ENCODE measurements around the gene DCK.
"Not testable (repeated sequence)": the region's sequence is repeated elsewhere in the genome, so short reads cannot be mapped to it uniquely, and the experiment has no call there.

Gene DCK

DNA sequence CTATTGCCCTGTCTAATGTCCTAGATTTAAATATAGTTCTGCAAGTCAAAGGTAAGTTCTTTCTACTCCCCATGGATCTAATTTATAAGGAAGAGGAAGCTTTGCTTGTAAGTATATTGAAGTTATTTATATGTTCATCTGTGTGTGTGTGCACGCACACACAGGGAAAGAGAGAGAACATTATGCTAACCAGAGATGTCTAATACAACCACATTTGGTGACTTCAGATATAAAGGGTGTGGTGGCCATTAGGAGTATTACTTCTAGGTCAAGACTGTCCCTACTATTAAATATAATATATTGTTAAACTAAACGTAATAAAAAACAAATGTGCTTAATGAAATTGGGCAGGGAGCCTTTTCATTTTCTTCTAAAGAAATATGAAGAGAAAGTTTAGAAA is 4.1 kb downstream of the DCK start:
- Histone ChIP-seq H3K36me3 (ENCODE audit: insufficient read depth, insufficient read length, low read length) (peaks cover 12% of the 10 kb centered on the region), H3K4me3 (ENCODE audit: insufficient read length, low read depth) (no peak overlapping the region), H3K27me3 (ENCODE audit: insufficient read depth, insufficient read length) (no peaks in the 10 kb centered on the region), H3K9me3 (ENCODE audit: insufficient read depth, low read length) (peaks cover 5% of the 10 kb centered on the region; the same call in 1 of the 2 replicates), H3K9ac (ENCODE audit: insufficient read length, low read depth) (no peak overlapping the region), H3K4me1 (ENCODE audit: insufficient read depth, insufficient read length) (no peaks in the 10 kb centered on the region)
- no peak for DNase-seq (ENCODE audit: low read depth, low spot score)
- TF ChIP-seq YY1 (IDR thresholded peaks at IDR 0.05; ENCODE audit: insufficient read depth, insufficient read length) = no peak
- no peak for TF ChIP-seq ZNF274 (IDR thresholded peaks at IDR 0.05; ENCODE audit: low read depth, low read length)
- no peak for TF ChIP-seq SUZ12 (IDR thresholded peaks at IDR 0.05; ENCODE audit: extremely low read depth, insufficient read depth, insufficient read length)

DNA sequence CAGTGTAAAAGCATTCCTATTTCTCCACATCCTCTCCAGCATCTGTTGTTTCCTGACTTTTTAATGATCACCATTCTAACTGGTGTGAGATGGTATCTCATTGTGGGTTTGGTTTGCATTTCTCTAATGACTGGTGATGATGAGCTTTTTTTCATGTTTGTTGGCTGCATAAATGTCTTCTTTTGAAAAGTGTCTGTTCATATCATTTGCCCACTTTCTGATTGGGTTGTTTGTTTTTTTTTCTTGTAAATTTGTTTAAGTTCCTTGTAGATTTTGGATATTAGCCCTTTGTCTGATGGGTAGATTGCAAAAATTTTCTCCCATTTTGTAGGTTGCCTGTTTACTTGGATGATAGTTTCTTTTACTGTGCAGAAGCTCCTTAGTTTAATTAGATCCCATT is 6.2 kb downstream of the DCK start:
- H3K9me3 ChIP-seq (ENCODE audit: insufficient read depth, low read length); H3K4me1 ChIP-seq (ENCODE audit: insufficient read depth, insufficient read length); H3K27me3 ChIP-seq (ENCODE audit: insufficient read depth, insufficient read length); DNase-seq (ENCODE audit: low read depth, low spot score); H3K9ac ChIP-seq (ENCODE audit: insufficient read length, low read depth); H3K4me3 ChIP-seq (ENCODE audit: insufficient read length, low read depth): not testable (repeated sequence)
- H3K36me3 ChIP-seq (ENCODE audit: insufficient read depth, insufficient read length, low read length) = peaks cover 12% of the 10 kb centered on the region

DNA sequence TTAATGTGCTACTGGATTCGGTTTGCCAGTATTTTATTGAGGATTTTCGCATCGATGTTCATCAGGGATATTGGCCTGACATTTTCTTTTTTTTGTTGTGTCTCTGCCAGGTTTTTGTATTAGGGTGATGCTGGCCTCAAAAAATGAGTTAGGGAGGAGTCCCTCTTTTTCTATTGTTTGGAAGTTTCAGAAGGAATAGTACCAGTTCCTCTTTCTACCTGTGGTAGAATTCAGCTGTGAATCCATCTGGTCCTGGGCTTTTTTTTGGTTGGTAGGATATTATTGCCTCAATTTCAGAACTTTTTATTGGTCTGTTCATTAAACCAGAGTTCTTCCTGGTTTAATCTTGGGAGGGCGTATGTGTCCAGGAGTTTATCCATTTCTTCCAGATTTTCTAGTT is 7.9 kb downstream of the DCK start:
- DNase-seq (ENCODE audit: low read depth, low spot score); H3K4me3 ChIP-seq (ENCODE audit: insufficient read length, low read depth); H3K9me3 ChIP-seq (ENCODE audit: insufficient read depth, low read length); H3K4me1 ChIP-seq (ENCODE audit: insufficient read depth, insufficient read length); H3K9ac ChIP-seq (ENCODE audit: insufficient read length, low read depth); H3K27me3 ChIP-seq (ENCODE audit: insufficient read depth, insufficient read length): not testable (repeated sequence)
- peaks cover 12% of the 10 kb centered on the region for H3K36me3 ChIP-seq (ENCODE audit: insufficient read depth, insufficient read length, low read length)

DNA sequence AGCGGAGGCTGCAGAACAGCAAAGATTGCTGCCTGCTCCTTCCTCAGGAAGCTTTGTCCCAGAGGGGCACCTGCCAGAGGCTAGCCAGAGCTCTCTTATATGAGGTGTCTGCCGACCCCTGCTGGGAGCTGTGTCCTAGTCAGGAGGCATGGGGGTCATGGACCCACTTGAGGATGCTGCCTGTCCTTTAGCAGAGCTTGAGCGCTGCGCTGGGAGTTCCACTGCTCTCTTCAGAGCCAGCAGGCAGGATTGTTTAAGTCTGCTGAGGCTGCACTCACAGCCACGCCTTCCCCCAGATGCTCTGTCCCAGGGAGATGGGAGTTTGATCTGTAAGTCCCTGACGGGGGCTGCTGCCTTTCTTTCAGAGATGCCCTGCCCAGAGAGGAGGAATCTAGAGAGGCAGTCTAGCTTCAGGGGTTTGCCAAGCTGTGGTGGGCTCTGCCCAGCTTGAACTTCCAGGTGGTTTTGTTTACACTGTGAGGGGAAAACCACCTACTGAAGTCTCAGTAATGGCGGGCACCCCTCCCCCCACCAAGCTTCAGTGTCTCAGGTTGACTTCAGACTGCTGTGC is 10.9 kb downstream of the DCK start:
- DNase-seq (ENCODE audit: low read depth, low spot score) = no peak
- Histone ChIP-seq H3K4me1 (ENCODE audit: insufficient read depth, insufficient read length) (no peaks in the 10 kb centered on the region), H3K36me3 (ENCODE audit: insufficient read depth, insufficient read length, low read length) (no peaks in the 10 kb centered on the region), H3K9me3 (ENCODE audit: insufficient read depth, low read length) (no peaks in the 10 kb centered on the region; the same call in 1 of the 2 replicates), H3K9ac (ENCODE audit: insufficient read length, low read depth) (no peak overlapping the region), H3K27me3 (ENCODE audit: insufficient read depth, insufficient read length) (no peaks in the 10 kb centered on the region), H3K4me3 (ENCODE audit: insufficient read length, low read depth) (no peak overlapping the region)
- TF ChIP-seq SUZ12 (IDR thresholded peaks at IDR 0.05; ENCODE audit: extremely low read depth, insufficient read depth, insufficient read length) = no peak
- TF ChIP-seq YY1 (IDR thresholded peaks at IDR 0.05; ENCODE audit: insufficient read depth, insufficient read length) = no peak
- TF ChIP-seq ZNF274 (IDR thresholded peaks at IDR 0.05; ENCODE audit: low read depth, low read length) = no peak

DNA sequence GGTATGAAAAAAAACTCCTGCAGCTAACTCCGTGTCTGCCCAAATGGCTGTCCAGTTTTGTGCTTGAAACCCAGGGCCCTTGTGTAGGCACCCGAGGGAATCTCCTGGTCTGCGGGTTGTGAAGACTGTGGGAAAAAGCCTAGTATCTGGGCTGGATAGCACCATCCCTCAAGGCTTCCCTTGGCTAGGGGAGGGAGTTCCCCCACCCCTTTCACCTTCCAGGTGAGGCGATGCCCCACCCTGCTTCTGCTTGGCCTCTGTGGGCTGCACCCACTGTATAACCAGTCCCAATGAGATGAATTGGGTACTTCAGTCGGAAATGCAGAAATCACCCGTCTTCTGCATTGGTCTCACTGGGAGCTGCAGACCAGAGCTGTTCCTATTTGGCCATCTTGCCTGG is 11.6 kb downstream of the DCK start:
- not testable (repeated sequence) for DNase-seq (ENCODE audit: low read depth, low spot score); H3K4me3 ChIP-seq (ENCODE audit: insufficient read length, low read depth); H3K9me3 ChIP-seq (ENCODE audit: insufficient read depth, low read length); H3K4me1 ChIP-seq (ENCODE audit: insufficient read depth, insufficient read length); H3K27me3 ChIP-seq (ENCODE audit: insufficient read depth, insufficient read length); H3K9ac ChIP-seq (ENCODE audit: insufficient read length, low read depth); H3K36me3 ChIP-seq (ENCODE audit: insufficient read depth, insufficient read length, low read length)

DNA sequence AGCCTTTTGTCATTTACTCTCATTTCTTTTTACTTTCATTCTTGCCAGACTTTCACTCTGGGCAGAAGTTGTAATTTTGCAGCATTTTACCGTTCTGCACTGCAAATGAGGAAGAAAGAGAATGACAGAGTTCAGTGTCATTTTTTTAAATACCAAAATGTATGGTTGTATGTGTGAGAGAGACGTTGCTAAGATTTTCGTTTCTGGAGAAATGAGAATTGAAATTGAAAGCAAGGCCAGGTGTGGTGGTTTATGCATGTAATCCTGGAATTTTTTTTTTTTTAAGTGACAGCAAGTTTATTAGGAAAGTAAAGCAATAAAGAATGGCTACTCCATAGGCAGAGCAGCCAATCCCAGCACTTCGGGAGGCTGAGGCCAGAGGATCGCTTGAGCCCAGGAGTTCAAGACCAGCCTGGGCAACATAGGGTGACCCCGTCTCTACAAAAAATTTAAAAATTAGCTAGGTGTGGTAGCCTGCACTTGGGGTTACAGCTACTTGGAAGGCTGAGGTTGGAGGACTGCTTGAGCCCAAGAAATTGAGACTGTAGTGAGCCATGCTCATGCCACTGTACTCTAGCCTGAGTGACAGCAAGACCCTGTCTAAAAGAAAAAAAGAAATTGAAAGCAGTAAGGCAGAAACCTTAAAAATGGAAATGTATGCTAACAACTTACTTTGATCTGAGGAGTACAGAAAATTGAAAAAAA is 12.9 kb downstream of the DCK start:
- Histone ChIP-seq H3K9me3 (ENCODE audit: insufficient read depth, low read length) (no peaks in the 10 kb centered on the region), H3K4me3 (ENCODE audit: insufficient read length, low read depth) (no peak overlapping the region), H3K9ac (ENCODE audit: insufficient read length, low read depth) (no peak overlapping the region), H3K36me3 (ENCODE audit: insufficient read depth, insufficient read length, low read length) (no peaks in the 10 kb centered on the region), H3K27me3 (ENCODE audit: insufficient read depth, insufficient read length) (no peaks in the 10 kb centered on the region), H3K4me1 (ENCODE audit: insufficient read depth, insufficient read length) (no peaks in the 10 kb centered on the region)
- no peak for TF ChIP-seq SUZ12 (IDR thresholded peaks at IDR 0.05; ENCODE audit: extremely low read depth, insufficient read depth, insufficient read length)
- TF ChIP-seq YY1 (IDR thresholded peaks at IDR 0.05; ENCODE audit: insufficient read depth, insufficient read length) = no peak
- TF ChIP-seq ZNF274 (IDR thresholded peaks at IDR 0.05; ENCODE audit: low read depth, low read length) = no peak
- DNase-seq (ENCODE audit: low read depth, low spot score) = no peak

DNA sequence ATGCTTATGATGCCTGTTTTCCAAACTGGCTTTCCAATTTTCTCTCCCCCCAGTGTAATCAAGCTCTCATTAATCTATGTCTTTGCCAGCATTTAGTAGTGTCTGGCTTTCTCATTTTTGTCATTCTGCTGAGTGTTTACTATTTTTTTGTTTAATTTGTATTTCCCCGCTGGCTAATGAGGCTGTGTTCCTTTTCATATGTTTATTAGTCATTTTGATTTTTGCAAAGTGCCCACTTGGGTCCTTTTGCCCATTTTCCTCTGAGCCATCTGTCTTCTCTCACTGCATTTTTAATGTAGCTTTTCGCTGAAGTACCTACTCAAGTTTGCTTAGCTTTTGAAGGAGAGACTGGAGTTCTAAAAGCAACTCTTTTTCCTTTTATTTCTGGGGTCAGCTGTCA is 14.7 kb downstream of the DCK start:
- no peak overlapping the region for H3K4me3 ChIP-seq (ENCODE audit: insufficient read length, low read depth)
- H3K36me3 ChIP-seq (ENCODE audit: insufficient read depth, insufficient read length, low read length) = no peaks in the 10 kb centered on the region
- H3K9ac ChIP-seq (ENCODE audit: insufficient read length, low read depth) = no peak overlapping the region
- H3K4me1 ChIP-seq (ENCODE audit: insufficient read depth, insufficient read length) = no peaks in the 10 kb centered on the region
- DNase-seq (ENCODE audit: low read depth, low spot score) = no peak
- H3K9me3 ChIP-seq (ENCODE audit: insufficient read depth, low read length) = no peaks in the 10 kb centered on the region
- TF ChIP-seq YY1 (IDR thresholded peaks at IDR 0.05; ENCODE audit: insufficient read depth, insufficient read length) (no peak), ZNF274 (IDR thresholded peaks at IDR 0.05; ENCODE audit: low read depth, low read length) (no peak), SUZ12 (IDR thresholded peaks at IDR 0.05; ENCODE audit: extremely low read depth, insufficient read depth, insufficient read length) (no peak)
- H3K27me3 ChIP-seq (ENCODE audit: insufficient read depth, insufficient read length) = no peaks in the 10 kb centered on the region

DNA sequence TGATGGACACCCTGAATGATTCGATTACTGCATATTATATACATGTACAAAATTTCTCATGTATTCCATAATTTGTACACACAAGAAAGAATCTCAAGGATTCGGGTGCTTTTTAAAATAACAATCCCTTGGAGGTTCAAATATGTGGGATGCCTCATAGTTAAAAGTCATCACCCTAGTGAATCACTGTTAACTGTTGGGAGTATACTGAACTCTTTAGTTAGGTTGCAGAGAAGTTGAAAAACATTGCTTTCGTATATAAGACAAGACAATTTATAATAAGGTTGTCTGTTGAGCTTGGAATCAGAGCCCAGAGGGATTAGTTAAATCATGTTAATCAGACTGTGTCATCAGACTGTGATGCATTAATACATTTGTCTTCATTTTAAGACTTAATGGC is 15.6 kb downstream of the DCK start:
- Histone ChIP-seq H3K27me3 (ENCODE audit: insufficient read depth, insufficient read length) (no peaks in the 10 kb centered on the region), H3K4me3 (ENCODE audit: insufficient read length, low read depth) (no peak overlapping the region), H3K4me1 (ENCODE audit: insufficient read depth, insufficient read length) (no peaks in the 10 kb centered on the region), H3K9me3 (ENCODE audit: insufficient read depth, low read length) (no peaks in the 10 kb centered on the region), H3K36me3 (ENCODE audit: insufficient read depth, insufficient read length, low read length) (no peaks in the 10 kb centered on the region), H3K9ac (ENCODE audit: insufficient read length, low read depth) (no peak overlapping the region)
- no peak for DNase-seq (ENCODE audit: low read depth, low spot score)
- no peak for TF ChIP-seq ZNF274 (IDR thresholded peaks at IDR 0.05; ENCODE audit: low read depth, low read length)
- TF ChIP-seq SUZ12 (IDR thresholded peaks at IDR 0.05; ENCODE audit: extremely low read depth, insufficient read depth, insufficient read length) = no peak
- no peak for TF ChIP-seq YY1 (IDR thresholded peaks at IDR 0.05; ENCODE audit: insufficient read depth, insufficient read length)

Measured in NT2/D1 (cell line).